BLaER1 (cell line): ENCODE measurements around the gene IPO13.

Experiments used
- H3K27ac ChIP-seq: shearing (Covaris generic); formaldehyde crosslinking; 2 replicates; pipeline ENCODE4 v1.8.1; 2022
- H3K27me3 ChIP-seq: shearing (Covaris generic); formaldehyde crosslinking; 2 replicates; pipeline ENCODE4 v1.8.1; 2022
- H3K36me3 ChIP-seq: shearing (Covaris generic); formaldehyde crosslinking; 2 replicates; pipeline ENCODE4 v1.8.1; 2022
- H3K4me1 ChIP-seq: shearing (Covaris generic); formaldehyde crosslinking; 2 replicates; pipeline ENCODE4 v1.8.1; 2022
- H3K4me2 ChIP-seq: shearing (Covaris generic); formaldehyde crosslinking; 2 replicates; pipeline ENCODE4 v1.8.1; 2022
- H3K4me3 ChIP-seq: shearing (Covaris generic); formaldehyde crosslinking; 2 replicates; pipeline ENCODE4 v1.8.1; 2022
- H3K9ac ChIP-seq: shearing (Covaris generic); formaldehyde crosslinking; 2 replicates; pipeline ENCODE4 v1.8.1; 2022
- H3K9me3 ChIP-seq: shearing (Covaris generic); formaldehyde crosslinking; 2 replicates; pipeline ENCODE4 v1.8.1; 2022
- H4K20me1 ChIP-seq: shearing (Covaris generic); formaldehyde crosslinking; 2 replicates; pipeline ENCODE4 v1.8.1; 2022
- Cebpa-rat ChIP-seq: shearing (Covaris generic); IDR thresholded peaks from 2 replicates; pipeline ENCODE4 v1.8.1; 2022

Gene IPO13

GRCh38 chr1:43993206-43993914, 46.6 kb downstream of the IPO13 start:
- H4K20me1 ChIP-seq: no peaks in the 10 kb centered on the region
- H3K27me3 ChIP-seq: no peaks in the 10 kb centered on the region
- H3K4me3 ChIP-seq: no peak overlapping the region
- no peaks in the 10 kb centered on the region for H3K36me3 ChIP-seq
- no peak overlapping the region for H3K9ac ChIP-seq
- H3K4me1 ChIP-seq: peaks cover 59% of the 10 kb centered on the region
- H3K27ac ChIP-seq: peak overlapping the region; percentile 65
- no peak for TF ChIP-seq Cebpa-rat
- H3K9me3 ChIP-seq: no peaks in the 10 kb centered on the region
- H3K4me2 ChIP-seq: peak overlapping the region; percentile 89

GRCh38 chr1:43994071-43994470, 47.3 kb downstream of the IPO13 start:
- Histone ChIP-seq H3K9ac (no peak overlapping the region), H3K27me3 (no peaks in the 10 kb centered on the region), H4K20me1 (no peaks in the 10 kb centered on the region), H3K4me3 (no peak overlapping the region), H3K9me3 (no peaks in the 10 kb centered on the region), H3K27ac (no peak overlapping the region), H3K4me1 (peaks cover 59% of the 10 kb centered on the region), H3K36me3 (no peaks in the 10 kb centered on the region), H3K4me2 (peak overlapping the region; percentile 89; the same call in 1 of the 2 replicates)
- no peak for TF ChIP-seq Cebpa-rat

- Histone ChIP-seq H3K4me2 (peak overlapping the region; percentile 89), H3K36me3 (no peaks in the 10 kb centered on the region), H3K9ac (peak overlapping the region; percentile 20; the same call in 1 of the 2 replicates), H3K27me3 (no peaks in the 10 kb centered on the region), H4K20me1 (no peaks in the 10 kb centered on the region), H3K27ac (peak overlapping the region; percentile 28), H3K4me1 (peaks cover 66% of the 10 kb centered on the region), H3K9me3 (no peaks in the 10 kb centered on the region), H3K4me3 (no peak overlapping the region)
- TF ChIP-seq Cebpa-rat: no peak
Measured at GRCh38 chr1:43994794-43995790, 48.3 kb downstream of the IPO13 start.

GRCh38 chr1:43995984-43996732, 49.4 kb downstream of the IPO13 start:
- H3K4me2 ChIP-seq: peak overlapping the region; percentile 89
- H4K20me1 ChIP-seq: no peaks in the 10 kb centered on the region
- no peaks in the 10 kb centered on the region for H3K27me3 ChIP-seq
- no peak for TF ChIP-seq Cebpa-rat
- no peaks in the 10 kb centered on the region for H3K36me3 ChIP-seq
- H3K4me3 ChIP-seq: no peak overlapping the region
- H3K27ac ChIP-seq: peak overlapping the region; percentile 35
- peak overlapping the region; percentile 28; the same call in 1 of the 2 replicates for H3K9ac ChIP-seq
- H3K4me1 ChIP-seq: peaks cover 58% of the 10 kb centered on the region
- H3K9me3 ChIP-seq: no peaks in the 10 kb centered on the region

- H3K4me2 ChIP-seq: peak overlapping the region; percentile 89
- peaks cover 57% of the 10 kb centered on the region for H3K4me1 ChIP-seq
Measured at GRCh38 chr1:43996733-43997115, 50.0 kb downstream of the IPO13 start.

GRCh38 chr1:43997295-43997999, 50.7 kb downstream of the IPO13 start:
- H3K36me3 ChIP-seq: no peaks in the 10 kb centered on the region
- no peak overlapping the region for H3K4me3 ChIP-seq
- no peak overlapping the region for H3K9ac ChIP-seq
- no peaks in the 10 kb centered on the region for H4K20me1 ChIP-seq
- TF ChIP-seq Cebpa-rat: no peak
- no peak overlapping the region for H3K27ac ChIP-seq
- H3K4me1 ChIP-seq: peaks cover 51% of the 10 kb centered on the region
- H3K27me3 ChIP-seq: no peaks in the 10 kb centered on the region
- no peak overlapping the region for H3K4me2 ChIP-seq
- no peaks in the 10 kb centered on the region for H3K9me3 ChIP-seq

More at GRCh38 chr1:43996733-43997115, 50.0 kb downstream of the IPO13 start:
- Histone ChIP-seq H3K9ac (no peak overlapping the region), H4K20me1 (no peaks in the 10 kb centered on the region), H3K9me3 (no peaks in the 10 kb centered on the region), H3K27ac (peak overlapping the region; percentile 35; the same call in 1 of the 2 replicates), H3K27me3 (no peaks in the 10 kb centered on the region), H3K36me3 (no peaks in the 10 kb centered on the region), H3K4me3 (no peak overlapping the region)
- TF ChIP-seq Cebpa-rat: no peak

GRCh38 chr1:43998000-43998378, 51.2 kb downstream of the IPO13 start:
- H4K20me1 ChIP-seq: no peaks in the 10 kb centered on the region
- no peaks in the 10 kb centered on the region for H3K36me3 ChIP-seq
- H3K4me3 ChIP-seq: no peak overlapping the region
- H3K27ac ChIP-seq: no peak overlapping the region
- no peak overlapping the region for H3K9ac ChIP-seq
- H3K9me3 ChIP-seq: no peaks in the 10 kb centered on the region
- no peak overlapping the region for H3K4me2 ChIP-seq
- TF ChIP-seq Cebpa-rat: no peak
- no peaks in the 10 kb centered on the region for H3K27me3 ChIP-seq
- H3K4me1 ChIP-seq: peaks cover 46% of the 10 kb centered on the region

GRCh38 chr1:43999455-43999854, 52.7 kb downstream of the IPO13 start:
- no peak overlapping the region for H3K9ac ChIP-seq
- H3K4me1 ChIP-seq: peaks cover 31% of the 10 kb centered on the region

More at GRCh38 chr1:43999455-43999854, 52.7 kb downstream of the IPO13 start:
- TF ChIP-seq Cebpa-rat: no peak
- Histone ChIP-seq H3K27me3 (no peaks in the 10 kb centered on the region), H3K9me3 (no peaks in the 10 kb centered on the region), H3K4me2 (peak overlapping the region; percentile 14; the same call in 1 of the 2 replicates), H4K20me1 (no peaks in the 10 kb centered on the region), H3K36me3 (no peaks in the 10 kb centered on the region), H3K27ac (no peak overlapping the region), H3K4me3 (no peak overlapping the region)
